GM19043 (cell line): ENCODE results near the gene JAKMIP2.
"Not testable (repeated sequence)": the region's sequence is repeated elsewhere in the genome, so short reads cannot be mapped to it uniquely, and the experiment has no call there.

Experiments used
- ATAC-seq: cut with Tn5 transposase; IDR thresholded peaks from one replicate; pipeline ENCODE4 v1.9.1; 2021; ENCODE audit warnings: low read depth; ENCODE audit not compliant: unreplicated experiment

The JAKMIP2 gene

GRCh38 chr5:147750065-147750464 lies 32.5 kb downstream of the JAKMIP2 start:
- ATAC-seq, result no peak

DNA sequence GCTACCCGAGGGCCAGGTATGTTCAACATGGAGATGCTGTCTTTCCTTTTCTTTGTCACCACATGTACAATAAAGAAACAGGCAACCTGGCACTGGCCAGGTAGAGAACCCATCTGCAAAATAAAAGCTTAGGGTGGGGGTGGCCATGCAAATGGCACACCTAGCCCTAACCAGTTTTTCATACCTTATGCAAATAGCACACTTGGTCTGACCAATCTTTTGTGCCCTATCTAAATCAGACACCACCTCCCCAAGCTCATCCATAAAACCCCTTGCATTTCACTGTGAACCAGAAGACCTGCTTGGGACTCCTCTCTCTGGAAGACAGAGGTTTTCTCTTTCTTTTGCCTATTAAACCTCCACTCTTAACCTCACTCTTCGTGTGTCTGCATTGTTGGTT lies 33.9 kb downstream of the JAKMIP2 start:
- no peak for ATAC-seq

GRCh38 chr5:147746986-147747385 lies 35.5 kb downstream of the JAKMIP2 start:
- no peak for ATAC-seq

GRCh38 chr5:147743678-147744374 lies 38.7 kb downstream of the JAKMIP2 start:
- no peak for ATAC-seq

GRCh38 chr5:147743012-147743411 lies 39.5 kb downstream of the JAKMIP2 start:
- no peak for ATAC-seq

DNA sequence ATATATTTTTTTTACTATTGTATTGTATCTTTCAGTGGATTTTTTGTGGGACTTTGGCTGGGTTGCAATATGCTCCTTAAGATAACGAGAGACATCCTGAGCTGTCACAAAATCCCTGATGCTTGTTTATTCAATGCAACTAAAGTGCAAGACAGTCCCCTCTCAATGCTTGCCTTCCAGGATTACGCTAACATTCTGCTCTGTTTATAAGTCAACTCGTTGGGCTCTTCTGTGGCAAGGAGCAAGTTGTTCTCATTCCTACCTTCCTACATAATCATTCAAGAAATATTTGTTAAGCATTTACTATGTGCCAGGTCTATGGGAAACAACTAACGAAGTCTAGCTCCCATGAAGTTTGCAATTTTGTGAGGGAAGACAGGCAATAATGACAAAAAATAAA lies 40.4 kb downstream of the JAKMIP2 start:
- ATAC-seq, result no peak

GRCh38 chr5:147740864-147741263 lies 41.7 kb downstream of the JAKMIP2 start:
- ATAC-seq, result no peak

DNA sequence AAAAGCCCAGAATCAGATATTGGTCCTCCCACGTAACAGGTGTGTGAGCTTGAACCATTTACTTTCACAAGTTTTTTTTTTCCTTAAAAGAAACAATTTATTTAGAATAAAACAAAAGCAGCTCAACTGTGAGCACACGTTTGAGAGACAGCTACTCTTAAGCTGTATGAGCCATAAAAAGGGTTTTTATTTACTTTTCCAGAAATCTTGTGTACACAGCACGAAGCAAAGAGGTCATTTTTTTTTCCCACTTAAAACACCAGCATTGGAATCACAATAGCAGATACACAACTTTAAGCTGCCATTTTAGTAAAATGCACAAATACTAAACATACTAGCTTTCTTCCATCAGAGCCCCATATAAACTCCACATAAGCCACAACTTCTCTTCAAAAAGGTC lies 44.6 kb downstream of the JAKMIP2 start:
- ATAC-seq, result no peak

DNA sequence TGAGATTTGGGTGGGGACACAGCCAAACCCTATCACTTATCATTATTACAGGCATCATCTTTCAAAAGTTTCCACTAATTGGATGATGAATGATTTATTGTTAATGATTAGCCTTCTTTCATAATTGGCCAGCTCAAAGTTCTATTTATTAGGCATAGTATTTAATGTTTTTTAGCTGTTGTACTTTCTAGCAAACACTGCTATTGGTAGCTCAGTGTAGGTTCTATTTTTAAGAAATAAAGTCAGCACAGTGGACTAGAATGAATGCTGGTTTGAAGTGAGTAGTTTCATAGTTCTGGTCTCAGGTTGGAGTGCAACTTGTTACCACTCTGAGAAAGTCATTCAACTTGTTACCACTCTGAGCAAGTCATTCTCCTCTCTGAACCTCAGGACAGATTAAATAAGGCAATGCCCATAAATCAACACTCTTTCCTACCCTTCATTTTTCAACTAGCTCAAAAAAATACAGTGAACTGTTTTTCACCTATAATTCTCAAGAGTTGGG lies 46.9 kb downstream of the JAKMIP2 start:
- no peak for ATAC-seq

- no peak for ATAC-seq
Measured at GRCh38 chr5:147734894-147735293, 47.6 kb downstream of the JAKMIP2 start.

GRCh38 chr5:147733075-147733474 lies 49.5 kb downstream of the JAKMIP2 start:
- ATAC-seq, result no peak

DNA sequence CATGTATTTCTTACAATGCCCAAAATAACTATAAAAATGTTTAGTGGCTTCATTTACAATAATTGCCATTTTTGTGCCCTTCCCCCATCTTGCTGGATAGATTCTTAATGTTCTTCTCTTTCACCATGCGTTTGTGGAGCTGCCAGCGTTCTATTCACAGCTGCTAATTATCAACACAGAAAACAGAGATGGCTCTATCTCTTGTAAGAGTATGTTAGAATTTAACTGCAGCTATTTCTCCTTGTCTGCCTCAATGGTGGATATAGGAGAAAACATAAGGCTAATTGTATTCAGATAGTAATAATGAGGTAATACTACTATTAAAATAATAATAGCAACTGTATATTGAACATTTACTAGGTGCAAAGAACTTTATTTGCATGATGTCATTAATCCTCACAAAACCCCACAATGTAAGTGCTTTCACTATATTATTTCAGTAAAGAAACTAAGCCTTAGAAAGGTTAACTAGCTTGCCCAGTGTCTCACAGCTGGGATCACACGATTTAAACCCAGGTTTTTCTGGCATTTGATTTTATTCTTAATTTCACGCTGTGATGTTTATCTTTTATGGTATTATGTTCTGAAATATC lies 50.1 kb downstream of the JAKMIP2 start:
- no peak for ATAC-seq

DNA sequence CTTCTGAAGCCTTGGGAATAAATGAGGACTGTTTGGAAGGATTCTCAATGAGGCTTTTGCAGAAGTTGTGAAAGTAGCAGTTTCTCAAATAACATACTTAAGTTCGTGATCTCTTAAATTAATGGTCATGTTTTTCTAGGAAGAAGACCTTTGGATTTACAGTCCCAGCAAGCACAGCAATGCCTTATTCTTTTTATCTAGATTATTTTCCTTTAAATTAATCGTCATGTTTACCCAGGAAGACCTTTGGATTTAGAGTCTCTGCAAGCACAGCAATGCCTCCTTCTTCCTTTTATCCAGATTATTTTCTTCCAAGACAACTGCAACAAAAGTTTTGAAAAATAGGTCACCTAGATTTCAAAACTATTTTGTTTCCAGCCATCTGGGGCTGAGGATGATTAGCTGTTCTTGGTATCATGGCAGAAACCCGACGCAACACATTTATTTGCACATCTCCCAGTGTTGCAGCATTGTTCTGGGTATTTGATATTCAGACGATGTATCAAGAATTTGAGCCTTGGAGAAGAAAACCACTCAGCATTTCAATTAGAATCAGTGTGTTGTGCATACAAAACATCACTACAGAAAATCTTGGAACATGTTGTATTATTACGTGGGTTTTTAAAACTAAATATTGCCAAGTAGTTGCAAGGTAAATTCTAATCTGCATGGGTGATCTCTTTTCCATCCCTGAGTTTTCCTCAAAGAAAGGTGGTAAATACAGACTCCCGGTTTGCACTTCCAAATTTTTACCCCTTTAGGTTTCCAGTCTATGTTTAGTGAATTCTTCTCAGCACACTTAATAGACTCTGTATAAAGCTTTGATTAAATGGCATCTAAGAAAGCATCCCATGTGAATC lies 50.9 kb downstream of the JAKMIP2 start:
- no peak for ATAC-seq

- no peak for ATAC-seq
Measured at GRCh38 chr5:147727200-147727599, 55.3 kb downstream of the JAKMIP2 start.

GRCh38 chr5:147721191-147721960 lies 61.2 kb downstream of the JAKMIP2 start:
- not testable (repeated sequence) for ATAC-seq

GRCh38 chr5:147713550-147714295 lies 68.8 kb downstream of the JAKMIP2 start:
- no peak for ATAC-seq

- no peak for ATAC-seq
Measured at GRCh38 chr5:147712598-147712997, 69.9 kb downstream of the JAKMIP2 start.

GRCh38 chr5:147712019-147712418 lies 70.5 kb downstream of the JAKMIP2 start:
- ATAC-seq, result no peak

GRCh38 chr5:147711019-147711418 lies 71.5 kb downstream of the JAKMIP2 start:
- no peak for ATAC-seq

DNA sequence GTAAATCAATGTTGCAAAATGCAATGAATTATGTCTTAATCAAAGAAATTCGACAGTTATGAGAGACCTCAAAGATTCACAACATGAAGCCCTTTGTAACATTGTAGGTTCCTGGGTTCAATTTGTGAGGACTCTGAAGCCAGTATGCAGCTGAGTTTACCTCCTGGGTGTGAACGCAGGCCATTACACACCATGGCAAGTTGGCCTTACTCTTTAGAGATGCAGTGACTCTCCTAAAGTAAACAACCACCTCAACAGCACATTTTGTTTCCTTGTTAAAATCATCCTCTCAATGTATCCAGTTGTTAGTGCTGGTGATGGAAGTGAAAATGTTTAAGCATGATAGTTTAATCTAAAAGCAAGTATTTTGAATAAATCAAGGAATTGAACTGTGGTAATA lies 73.8 kb downstream of the JAKMIP2 start:
- no peak for ATAC-seq
